Keratinocyte (primary cell): ENCODE results near the gene TPCN2. TPM values are rescaled to one million over a fixed set of nuclear protein-coding genes. Genes with fewer than 3 reads are reported as not detected.
A peak's percentile ranks its signal among the peaks of the same experiment; 100 is the strongest.

ENCODE experiments used
- DNase-seq: peaks from one replicate; pipeline ENCODE4 v3.0.0-alpha.2; 2011; ENCODE audit warnings: low read depth, missing footprints, low spot score
- FAIRE-seq: peaks from 2 replicates; lab custom pipeline; 2011; peaks lifted over from hg19 to GRCh38; lab: Jason Lieb, UNC
- H2AFZ ChIP-seq: 2 replicates; pipeline ENCODE4 v1.6.0; 2012; ENCODE audit warnings: low read length, control low read depth, inconsistent platforms; ENCODE audit not compliant: control insufficient read depth
- H3K27ac ChIP-seq: 2 replicates; pipeline ENCODE4 v1.5.1; 2011; ENCODE audit warnings: low read length; ENCODE audit not compliant: control insufficient read depth, insufficient read depth
- H3K27me3 ChIP-seq: 3 replicates; pipeline ENCODE4 v1.6.0; 2011; ENCODE audit warnings: low read length; ENCODE audit not compliant: control insufficient read depth, insufficient read depth; ENCODE audit errors: extremely low read depth
- H3K36me3 ChIP-seq, 2 experiments: 2 replicates in 1 of 2; 3 replicates in 1 of 2; pipeline ENCODE4 v1.5.1; 2011; ENCODE audit warnings: low read length in 2 of 2, mild to moderate bottlenecking in 1 of 2; ENCODE audit not compliant: control insufficient read depth in 2 of 2, insufficient read depth in 2 of 2; ENCODE audit errors: extremely low read depth in 1 of 2
- H3K4me1 ChIP-seq: 3 replicates; pipeline ENCODE4 v1.5.1; 2011; ENCODE audit warnings: low read length; ENCODE audit not compliant: control insufficient read depth, insufficient read depth; ENCODE audit errors: extremely low read depth
- H3K4me2 ChIP-seq: 3 replicates; pipeline ENCODE4 v1.6.0; 2011; ENCODE audit warnings: low read depth, low read length; ENCODE audit not compliant: control insufficient read depth, insufficient read depth; ENCODE audit errors: extremely low read depth
- H3K4me3 ChIP-seq, 3 experiments: fragments of 200-600 bp in 1 of 3; sonication (generic) in 1 of 3; 2 replicates in 2 of 3; 3 replicates in 1 of 3; pipeline ENCODE4 v1.5.1; 2011 to 2016; ENCODE audit warnings: low read length in 3 of 3, mild to moderate bottlenecking in 3 of 3, control low read depth in 2 of 3, inconsistent platforms in 1 of 3, low read depth in 1 of 3, mixed read lengths in 1 of 3, mixed run types in 1 of 3, moderate library complexity in 1 of 3; ENCODE audit not compliant: control insufficient read depth in 2 of 3, insufficient read depth in 2 of 3; ENCODE audit errors: extremely low read depth in 1 of 3
- H3K79me2 ChIP-seq: 2 replicates; pipeline ENCODE4 v1.6.0; 2012; ENCODE audit warnings: low read length; ENCODE audit not compliant: control insufficient read depth, insufficient read depth
- H3K9ac ChIP-seq: 3 replicates; pipeline ENCODE4 v1.6.0; 2011; ENCODE audit warnings: low read length; ENCODE audit not compliant: control insufficient read depth, insufficient read depth; ENCODE audit errors: extremely low read depth
- H3K9me1 ChIP-seq: 3 replicates; pipeline ENCODE4 v1.6.0; 2011; ENCODE audit warnings: low read length; ENCODE audit not compliant: control insufficient read depth, insufficient read depth; ENCODE audit errors: extremely low read depth
- H3K9me3 ChIP-seq: 2 replicates; pipeline ENCODE4 v1.5.1; 2012; ENCODE audit warnings: low read depth, low read length; ENCODE audit not compliant: control insufficient read depth
- H4K20me1 ChIP-seq: 3 replicates; pipeline ENCODE4 v1.6.0; 2011; ENCODE audit warnings: low read length; ENCODE audit not compliant: control insufficient read depth, insufficient read depth; ENCODE audit errors: extremely low read depth
- CTCF ChIP-seq, 3 experiments: IDR thresholded peaks in 1 of 3; conservative IDR thresholded peaks in 1 of 3; optimal IDR thresholded peaks in 1 of 3; 2 replicates in 2 of 3; 3 replicates in 1 of 3; pipeline versions ENCODE3 to v1.5.1; 2011; ENCODE audit warnings: low read length in 3 of 3, mild to moderate bottlenecking in 3 of 3, moderate library complexity in 2 of 3, control low read depth in 1 of 3, inconsistent platforms in 1 of 3; ENCODE audit not compliant: insufficient read depth in 2 of 3; ENCODE audit errors: extremely low read depth in 1 of 3
- EZH2 ChIP-seq: IDR thresholded peaks from one replicate; pipeline ENCODE4 v1.6.1; 2012; ENCODE audit warnings: inconsistent platforms, mild to moderate bottlenecking, low read length, moderate library complexity
- dilution Hi-C: fragments of 300-500 bp; cut with MboI; formaldehyde crosslinking; loops from one replicate; pipeline ENCODE4 v1.7.0; 2020; ENCODE audit warnings: low sequenced_read_pairs; ENCODE audit not compliant: extremely low pct_ligation_motif_present
- polyA plus RNA-seq, 5 experiments: library from polyadenylated mRNA; depleted of rRNA in 3 of 5; stranded (reverse) in 3 of 5; stranded (forward) in 1 of 5; unstranded in 1 of 5; fragments of >200 nt; gene quantifications; 1 replicate in 1 of 5; 2 replicates in 3 of 5; 3 replicates in 1 of 5; pipeline versions ENCODE4 v1.2.1 to v1.2.3, GENCODE V29; 2011 to 2012; ENCODE audit warnings: missing spikeins in 2 of 5, low read depth in 1 of 5, low replicate concordance in 1 of 5

The TPCN2 gene
- polyA plus RNA-seq, 1 donor (not counting 4 experiments of a cell fraction or from before 2014, with no cell fraction given): 7.7 TPM

GRCh38 chr11:69121621-69122325, 73.0 kb downstream of the TPCN2 start:
- peaks cover 4% of the 10 kb centered on the region for H3K9me3 ChIP-seq
- no peak for DNase-seq
- H3K4me1 ChIP-seq: peaks cover 31% of the 10 kb centered on the region
- H3K27ac ChIP-seq: no peak overlapping the region
- no peak overlapping the region for H3K9ac ChIP-seq
- H3K27me3 ChIP-seq: peaks cover 4% of the 10 kb centered on the region
- H3K4me2 ChIP-seq: peak overlapping the region; percentile 81
- no peaks in the 10 kb centered on the region for H3K9me1 ChIP-seq
- H3K36me3 ChIP-seq: no peaks in the 10 kb centered on the region
- no peak overlapping the region for H2AFZ ChIP-seq
- no peak overlapping the region for H3K4me3 ChIP-seq
- H3K79me2 ChIP-seq: no peaks in the 10 kb centered on the region
- no peak for TF ChIP-seq EZH2
- no peak for TF ChIP-seq CTCF (optimal IDR thresholded peaks at IDR 0.05 in 1 of 3, IDR thresholded peaks at IDR 0.05 in 1 of 3, conservative IDR thresholded peaks at IDR 0.05 in 1 of 3; ENCODE audit: extremely low read depth in 1 of 3, insufficient read depth in 2 of 3, low read length in 3 of 3)
- no peak for FAIRE-seq
- dilution Hi-C loops: loop anchor here (25.0 kb wide), 1 partner anchor 116 kb away; no protein-coding TSS in a partner anchor
- no peaks in the 10 kb centered on the region for H4K20me1 ChIP-seq

- no peaks in the 10 kb centered on the region for H3K36me3 ChIP-seq
- no peaks in the 10 kb centered on the region for H3K79me2 ChIP-seq
- no peak overlapping the region for H3K9ac ChIP-seq
- H3K9me3 ChIP-seq: peaks cover 4% of the 10 kb centered on the region
- peak overlapping the region; percentile 49 for H3K27ac ChIP-seq
- H3K9me1 ChIP-seq: no peaks in the 10 kb centered on the region
- no peaks in the 10 kb centered on the region for H4K20me1 ChIP-seq
- FAIRE-seq (no peak), DNase-seq (peak; percentile 28)
- TF ChIP-seq CTCF (optimal IDR thresholded peaks at IDR 0.05 in 1 of 3, IDR thresholded peaks at IDR 0.05 in 1 of 3, conservative IDR thresholded peaks at IDR 0.05 in 1 of 3; ENCODE audit: extremely low read depth in 1 of 3, insufficient read depth in 2 of 3, low read length in 3 of 3): no peak
- TF ChIP-seq EZH2: no peak
- H2AFZ ChIP-seq: peak overlapping the region; percentile 54
- H3K27me3 ChIP-seq: no peaks in the 10 kb centered on the region
- H3K4me2 ChIP-seq: peak overlapping the region; percentile 81
- dilution Hi-C loops: loop anchor here (25.0 kb wide), 1 partner anchor 115 kb away; no protein-coding TSS in a partner anchor
- peaks cover 31% of the 10 kb centered on the region for H3K4me1 ChIP-seq
- H3K4me3 ChIP-seq: no peak overlapping the region
These were observed 73.5 kb downstream of the TPCN2 start for GRCh38 chr11:69122326-69122629.
